Measurements from ENCODE around the gene PCAT6.

PCAT6 gene

DNA sequence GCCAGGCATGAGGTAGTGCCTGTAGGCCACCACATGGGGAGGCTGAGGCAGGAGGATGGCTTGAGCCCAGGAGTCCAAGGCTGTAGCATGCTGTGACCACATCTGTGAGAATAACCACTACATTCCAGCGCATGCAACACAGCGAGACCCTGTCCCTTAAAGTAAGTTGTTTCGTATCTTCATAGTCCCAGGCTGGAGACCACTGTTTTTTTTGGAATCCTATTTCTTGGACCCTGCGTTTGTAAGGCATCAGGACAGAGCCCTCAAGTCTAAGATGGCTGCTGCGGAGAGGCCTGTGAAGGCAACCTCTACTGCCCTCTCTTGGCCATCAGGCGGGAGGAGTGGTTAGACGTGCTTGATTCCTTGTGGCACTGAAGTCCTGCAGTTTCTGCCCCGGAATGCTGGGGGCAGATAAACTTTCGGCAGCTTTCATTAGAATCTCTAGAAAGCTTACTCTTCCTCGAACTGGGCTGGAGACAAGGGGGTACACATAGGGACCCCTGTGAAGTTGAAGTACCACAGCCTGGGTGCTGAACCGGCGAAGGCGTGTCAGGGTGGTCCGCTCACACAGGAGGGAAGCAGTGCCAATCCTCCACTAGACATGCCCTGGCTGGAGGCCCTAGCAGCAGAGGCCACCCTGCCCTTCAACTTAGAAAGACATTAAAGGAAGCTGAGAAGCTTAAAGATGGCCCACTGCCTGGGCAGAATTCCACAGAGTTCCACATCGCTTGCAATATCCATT lies 41.6 kb downstream of the PCAT6 start:
- H3K79me2 ChIP-seq: no peaks in the 10 kb centered on the region
- no peak overlapping the region for H3K27ac ChIP-seq
- H3K9me3 ChIP-seq (ENCODE audit: control insufficient read depth, low read length): no peaks in the 10 kb centered on the region
- TF ChIP-seq, protein P1, sequence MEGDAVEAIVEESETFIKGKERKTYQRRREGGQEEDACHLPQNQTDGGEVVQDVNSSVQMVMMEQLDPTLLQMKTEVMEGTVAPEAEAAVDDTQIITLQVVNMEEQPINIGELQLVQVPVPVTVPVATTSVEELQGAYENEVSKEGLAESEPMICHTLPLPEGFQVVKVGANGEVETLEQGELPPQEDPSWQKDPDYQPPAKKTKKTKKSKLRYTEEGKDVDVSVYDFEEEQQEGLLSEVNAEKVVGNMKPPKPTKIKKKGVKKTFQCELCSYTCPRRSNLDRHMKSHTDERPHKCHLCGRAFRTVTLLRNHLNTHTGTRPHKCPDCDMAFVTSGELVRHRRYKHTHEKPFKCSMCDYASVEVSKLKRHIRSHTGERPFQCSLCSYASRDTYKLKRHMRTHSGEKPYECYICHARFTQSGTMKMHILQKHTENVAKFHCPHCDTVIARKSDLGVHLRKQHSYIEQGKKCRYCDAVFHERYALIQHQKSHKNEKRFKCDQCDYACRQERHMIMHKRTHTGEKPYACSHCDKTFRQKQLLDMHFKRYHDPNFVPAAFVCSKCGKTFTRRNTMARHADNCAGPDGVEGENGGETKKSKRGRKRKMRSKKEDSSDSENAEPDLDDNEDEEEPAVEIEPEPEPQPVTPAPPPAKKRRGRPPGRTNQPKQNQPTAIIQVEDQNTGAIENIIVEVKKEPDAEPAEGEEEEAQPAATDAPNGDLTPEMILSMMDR (IDR thresholded peaks at IDR 0.05): no peak
- no peak overlapping the region for H3K4me3 ChIP-seq (ENCODE audit: low read depth, low read length)
- H3K4me2 ChIP-seq (ENCODE audit: low read length): no peak overlapping the region
- no peaks in the 10 kb centered on the region for H3K27me3 ChIP-seq (ENCODE audit: control insufficient read depth, insufficient read depth, low read length)
- no peak overlapping the region for H2AFZ ChIP-seq
- no peak overlapping the region for H3K9ac ChIP-seq
- H3K36me3 ChIP-seq (ENCODE audit: control insufficient read depth, insufficient read depth, low read length): no peaks in the 10 kb centered on the region
- H3K4me1 ChIP-seq: no peaks in the 10 kb centered on the region

DNA sequence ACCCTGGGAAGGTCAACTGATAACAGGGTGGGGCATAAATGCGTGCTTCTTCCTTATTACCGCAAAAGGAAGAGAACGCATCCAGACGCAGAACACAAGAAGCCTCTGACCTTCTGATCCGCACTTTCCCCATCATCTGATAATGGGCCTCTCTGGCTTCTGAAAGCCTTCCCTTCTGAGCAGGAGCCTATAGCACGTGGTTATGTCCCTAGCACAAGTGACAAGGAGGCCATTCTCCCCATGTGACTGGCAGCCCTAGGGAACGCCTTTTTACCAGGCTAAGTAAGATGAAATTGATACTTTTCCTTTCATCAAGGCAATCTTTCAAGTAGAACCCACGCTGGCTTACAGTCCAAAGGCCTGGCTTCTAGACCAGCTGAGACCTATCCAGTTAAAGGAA lies 44.0 kb downstream of the PCAT6 start:
- Histone ChIP-seq H3K27ac (no peak overlapping the region), H3K27me3 (ENCODE audit: control insufficient read depth, insufficient read depth, low read length) (no peaks in the 10 kb centered on the region), H2AFZ (no peak overlapping the region), H3K4me3 (ENCODE audit: low read depth, low read length) (no peak overlapping the region), H3K9me3 (ENCODE audit: control insufficient read depth, low read length) (no peaks in the 10 kb centered on the region), H3K4me1 (no peaks in the 10 kb centered on the region), H3K79me2 (no peaks in the 10 kb centered on the region), H3K9ac (no peak overlapping the region), H3K4me2 (ENCODE audit: low read length) (no peak overlapping the region), H3K36me3 (ENCODE audit: control insufficient read depth, insufficient read depth, low read length) (no peaks in the 10 kb centered on the region)
- TF ChIP-seq, protein P1 (IDR thresholded peaks at IDR 0.05): no peak

DNA sequence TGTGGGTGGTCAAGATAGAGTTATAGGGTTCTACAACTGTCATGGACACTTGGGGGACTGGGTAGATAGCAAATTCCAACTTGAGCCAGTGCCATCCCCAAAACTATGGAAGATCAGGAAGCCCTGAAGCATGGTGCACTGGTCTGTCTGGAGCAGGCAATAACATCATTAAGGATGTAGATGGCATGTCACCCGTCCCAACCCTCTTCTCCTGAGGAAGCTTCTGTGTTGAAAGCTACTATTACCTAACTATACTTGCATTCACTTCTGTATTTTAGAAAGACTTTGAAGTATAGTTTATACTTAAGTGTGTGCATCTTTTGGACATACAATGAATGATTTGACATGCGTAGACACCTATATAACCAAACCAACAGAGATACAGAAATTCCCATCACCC lies 45.3 kb downstream of the PCAT6 start:
- H3K4me3 ChIP-seq (ENCODE audit: low read depth, low read length): no peak overlapping the region

DNA sequence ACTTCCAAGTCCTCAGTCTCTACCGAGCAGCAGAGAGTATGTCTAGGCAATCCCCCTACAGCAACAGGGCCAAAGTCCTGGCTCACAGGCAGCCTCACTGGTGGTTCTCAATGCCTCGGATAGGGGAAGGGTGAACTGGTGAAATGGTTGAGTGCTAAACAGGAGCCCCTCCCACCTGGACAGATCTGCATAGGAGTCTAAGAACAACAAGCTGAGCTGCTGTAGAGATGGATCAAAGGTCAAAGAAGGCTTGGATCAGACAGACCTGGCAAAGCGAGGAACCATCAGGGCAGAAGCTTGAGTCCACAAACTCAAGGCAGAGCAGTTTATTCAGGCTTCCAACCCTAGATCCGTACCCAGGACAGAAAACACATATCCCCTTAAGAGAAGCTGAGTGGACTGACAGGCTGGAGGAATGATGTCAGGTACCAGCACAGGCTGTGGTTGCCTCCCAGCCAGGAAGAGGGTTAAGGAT lies 46.4 kb downstream of the PCAT6 start:
- Histone ChIP-seq H3K4me1 (no peaks in the 10 kb centered on the region), H3K9me3 (ENCODE audit: control insufficient read depth, low read length) (no peaks in the 10 kb centered on the region), H3K4me3 (ENCODE audit: low read depth, low read length) (no peak overlapping the region), H3K79me2 (no peaks in the 10 kb centered on the region), H2AFZ (no peak overlapping the region), H3K27ac (no peak overlapping the region), H3K36me3 (ENCODE audit: control insufficient read depth, insufficient read depth, low read length) (no peaks in the 10 kb centered on the region), H3K9ac (no peak overlapping the region), H3K27me3 (ENCODE audit: control insufficient read depth, insufficient read depth, low read length) (no peaks in the 10 kb centered on the region), H3K4me2 (ENCODE audit: low read length) (no peak overlapping the region)
- TF ChIP-seq, protein P1 (IDR thresholded peaks at IDR 0.05): no peak

More for the DNA sequence above, 45.3 kb downstream of the PCAT6 start:
- Histone ChIP-seq H3K27me3 (ENCODE audit: control insufficient read depth, insufficient read depth, low read length) (no peaks in the 10 kb centered on the region), H3K9me3 (ENCODE audit: control insufficient read depth, low read length) (no peaks in the 10 kb centered on the region), H2AFZ (no peak overlapping the region), H3K79me2 (no peaks in the 10 kb centered on the region), H3K4me1 (no peaks in the 10 kb centered on the region), H3K27ac (no peak overlapping the region), H3K36me3 (ENCODE audit: control insufficient read depth, insufficient read depth, low read length) (no peaks in the 10 kb centered on the region), H3K4me2 (ENCODE audit: low read length) (no peak overlapping the region), H3K9ac (no peak overlapping the region)
- TF ChIP-seq, protein P1 (IDR thresholded peaks at IDR 0.05): no peak

DNA sequence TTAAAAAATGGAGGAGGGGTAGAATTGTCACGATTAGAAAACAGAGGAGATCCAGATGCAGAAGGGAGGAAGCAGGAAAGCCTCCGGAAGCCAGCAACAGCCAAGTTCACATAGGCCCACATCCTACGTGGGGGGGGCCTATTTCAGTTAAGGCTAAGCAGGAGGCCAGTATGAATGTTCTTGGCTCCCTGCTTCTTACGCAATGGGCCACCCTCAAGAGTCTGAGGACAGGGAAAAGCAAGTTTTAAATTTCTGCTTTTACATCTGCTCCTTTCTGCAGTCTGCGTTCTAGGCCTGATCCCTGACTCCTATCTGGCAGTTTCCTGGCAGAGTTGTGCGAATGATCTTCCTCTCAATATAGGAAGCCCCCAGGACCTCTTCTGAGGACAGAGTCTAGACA lies 47.6 kb downstream of the PCAT6 start:
- no peak overlapping the region for H3K4me2 ChIP-seq (ENCODE audit: low read length)
- no peaks in the 10 kb centered on the region for H3K79me2 ChIP-seq
- H3K4me3 ChIP-seq (ENCODE audit: low read depth, low read length): no peak overlapping the region
- TF ChIP-seq, protein P1 (IDR thresholded peaks at IDR 0.05): no peak
- H3K27me3 ChIP-seq (ENCODE audit: control insufficient read depth, insufficient read depth, low read length): no peaks in the 10 kb centered on the region
- H3K36me3 ChIP-seq (ENCODE audit: control insufficient read depth, insufficient read depth, low read length): no peaks in the 10 kb centered on the region
- H3K9me3 ChIP-seq (ENCODE audit: control insufficient read depth, low read length): no peaks in the 10 kb centered on the region
- H3K4me1 ChIP-seq: no peaks in the 10 kb centered on the region
- no peak overlapping the region for H2AFZ ChIP-seq
- H3K27ac ChIP-seq: no peak overlapping the region
- no peak overlapping the region for H3K9ac ChIP-seq
